ENCODE data around the gene PRKN.
"Not testable (repeated sequence)": the region's sequence is repeated elsewhere in the genome, so short reads cannot be mapped to it uniquely, and the experiment has no call there.

PRKN gene

GRCh38 chr6:162403031-162403430 lies 324.5 kb downstream of the PRKN start:
- Histone ChIP-seq H3K27me3 (ENCODE audit: control insufficient read depth, insufficient read depth, low read length) (no peaks in the 10 kb centered on the region), H3K4me3 (ENCODE audit: low read length) (no peak overlapping the region), H3K36me3 (ENCODE audit: control insufficient read depth, insufficient read depth, low read length) (no peaks in the 10 kb centered on the region), H3K9ac (ENCODE audit: low read length) (no peak overlapping the region), H3K4me1 (ENCODE audit: control insufficient read depth, insufficient read depth, low read length) (no peaks in the 10 kb centered on the region), H3K27ac (ENCODE audit: low read depth, low read length) (no peak overlapping the region)

- no peaks in the 10 kb centered on the region for H3K27me3 ChIP-seq (ENCODE audit: control insufficient read depth, insufficient read depth, low read length)
- no peak overlapping the region for H3K27ac ChIP-seq (ENCODE audit: low read depth, low read length)
- H3K4me3 ChIP-seq (ENCODE audit: low read length), result no peak overlapping the region
- no peaks in the 10 kb centered on the region for H3K36me3 ChIP-seq (ENCODE audit: control insufficient read depth, insufficient read depth, low read length)
- no peak overlapping the region for H3K9ac ChIP-seq (ENCODE audit: low read length)
- H3K4me1 ChIP-seq (ENCODE audit: control insufficient read depth, insufficient read depth, low read length), result no peaks in the 10 kb centered on the region
Observed at GRCh38 chr6:162395181-162395580, 332.4 kb downstream of the PRKN start.

DNA sequence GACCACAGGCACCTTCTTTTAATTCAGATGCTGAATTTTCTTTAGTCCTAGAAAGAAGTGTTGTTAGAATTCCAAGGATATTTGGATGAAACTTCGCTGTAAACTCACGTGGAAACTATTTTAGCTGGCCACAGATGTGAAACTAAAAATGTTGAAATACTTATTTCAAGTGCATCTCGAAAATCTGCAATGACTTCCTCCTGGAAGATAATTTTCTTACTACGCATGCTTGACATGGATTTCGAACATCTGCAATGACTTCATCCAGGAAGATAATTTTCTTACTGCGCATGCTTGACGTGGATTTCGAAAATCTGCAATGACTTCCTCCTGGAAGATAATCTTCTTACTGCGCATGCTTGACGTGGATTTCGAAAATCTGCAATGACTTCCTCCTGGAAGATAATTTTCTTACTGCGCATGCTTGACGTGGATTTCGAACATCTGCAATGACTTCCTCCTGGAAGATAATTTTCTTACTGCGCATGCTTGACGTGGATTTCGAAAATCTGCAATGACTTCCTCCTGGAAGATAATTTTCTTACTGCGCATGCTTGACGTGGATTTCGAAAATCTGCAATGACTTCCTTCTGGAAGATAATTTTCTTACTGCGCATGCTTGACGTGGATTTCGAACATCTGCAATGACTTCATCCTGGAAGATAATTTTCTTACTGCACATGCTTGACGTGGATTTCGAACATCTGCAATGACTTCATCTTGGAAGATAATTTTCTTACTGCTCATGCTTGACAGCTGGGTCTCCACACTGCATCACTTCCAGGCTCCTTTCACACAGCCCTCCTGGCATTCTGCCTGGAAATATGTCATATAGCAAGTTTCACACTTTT lies 336.4 kb downstream of the PRKN start:
- not testable (repeated sequence) for H3K4me1 ChIP-seq (ENCODE audit: control insufficient read depth, insufficient read depth, low read length); H3K9ac ChIP-seq (ENCODE audit: low read length); H3K27me3 ChIP-seq (ENCODE audit: control insufficient read depth, insufficient read depth, low read length); H3K4me3 ChIP-seq (ENCODE audit: low read length); H3K36me3 ChIP-seq (ENCODE audit: control insufficient read depth, insufficient read depth, low read length)
- peak overlapping the region; percentile 14 for H3K27ac ChIP-seq (ENCODE audit: low read depth, low read length)

DNA sequence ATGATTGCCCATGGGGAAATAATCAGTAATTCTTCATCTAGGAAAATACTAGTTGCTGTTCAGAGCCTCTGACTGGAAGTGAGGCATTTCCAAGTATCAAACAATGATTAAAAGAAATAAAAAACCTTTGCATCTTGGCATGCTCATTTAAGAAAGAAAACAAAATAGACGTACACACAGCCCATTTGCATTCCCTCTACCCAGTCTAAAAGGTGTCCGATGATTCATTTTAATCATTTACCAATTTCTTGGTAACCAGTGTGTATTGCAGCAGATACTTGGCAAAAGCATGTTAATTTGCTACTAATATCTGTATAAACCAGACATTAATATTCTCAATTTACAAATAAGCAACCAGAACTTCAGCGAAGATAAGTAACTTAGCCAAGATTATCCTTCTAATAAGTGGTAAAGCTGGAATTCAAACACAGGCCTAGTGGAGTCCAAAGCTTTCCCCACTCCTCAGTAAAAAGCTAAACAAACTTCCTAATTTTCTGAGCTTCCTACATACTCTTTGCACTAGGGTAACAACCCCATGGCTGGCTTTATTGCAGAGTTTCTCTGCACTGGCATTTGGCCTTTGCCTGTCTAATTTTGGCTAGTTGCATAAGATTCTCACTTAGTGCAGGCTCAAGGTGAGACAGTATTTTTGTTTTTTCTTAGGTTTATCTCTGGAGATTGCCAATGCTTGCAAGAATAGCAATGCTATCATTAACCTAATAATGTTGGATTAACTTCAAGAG lies 338.1 kb downstream of the PRKN start:
- H3K4me1 ChIP-seq (ENCODE audit: control insufficient read depth, insufficient read depth, low read length), result no peaks in the 10 kb centered on the region
- no peak overlapping the region for H3K27ac ChIP-seq (ENCODE audit: low read depth, low read length)
- H3K36me3 ChIP-seq (ENCODE audit: control insufficient read depth, insufficient read depth, low read length), result no peaks in the 10 kb centered on the region
- H3K9ac ChIP-seq (ENCODE audit: low read length), result no peak overlapping the region
- H3K4me3 ChIP-seq (ENCODE audit: low read length), result no peak overlapping the region
- H3K27me3 ChIP-seq (ENCODE audit: control insufficient read depth, insufficient read depth, low read length), result no peaks in the 10 kb centered on the region

DNA sequence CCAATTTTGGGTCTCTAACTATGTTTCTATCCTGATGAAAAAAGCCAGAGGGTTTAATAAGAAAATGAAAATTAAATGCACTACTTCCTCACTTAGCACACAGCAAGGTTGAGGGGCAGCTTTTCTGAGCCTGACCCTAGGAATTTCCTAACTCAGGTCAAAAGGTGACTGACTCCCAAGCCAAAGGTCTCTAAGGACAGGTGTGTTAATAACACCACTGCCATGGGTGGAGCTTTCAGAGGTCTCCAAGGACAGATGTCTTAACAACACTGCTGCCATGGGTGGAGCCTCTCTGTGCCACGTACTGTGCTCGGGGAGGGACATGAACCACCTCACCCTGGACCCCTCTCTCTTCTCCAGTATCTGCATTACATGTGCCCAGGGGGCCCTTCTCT lies 339.2 kb downstream of the PRKN start:
- Histone ChIP-seq H3K36me3 (ENCODE audit: control insufficient read depth, insufficient read depth, low read length) (no peaks in the 10 kb centered on the region), H3K27me3 (ENCODE audit: control insufficient read depth, insufficient read depth, low read length) (no peaks in the 10 kb centered on the region), H3K4me1 (ENCODE audit: control insufficient read depth, insufficient read depth, low read length) (no peaks in the 10 kb centered on the region), H3K27ac (ENCODE audit: low read depth, low read length) (no peak overlapping the region), H3K4me3 (ENCODE audit: low read length) (no peak overlapping the region), H3K9ac (ENCODE audit: low read length) (no peak overlapping the region)

- Histone ChIP-seq H3K9ac (ENCODE audit: low read length) (no peak overlapping the region), H3K27me3 (ENCODE audit: control insufficient read depth, insufficient read depth, low read length) (no peaks in the 10 kb centered on the region), H3K27ac (ENCODE audit: low read depth, low read length) (no peak overlapping the region), H3K4me3 (ENCODE audit: low read length) (no peak overlapping the region), H3K36me3 (ENCODE audit: control insufficient read depth, insufficient read depth, low read length) (no peaks in the 10 kb centered on the region), H3K4me1 (ENCODE audit: control insufficient read depth, insufficient read depth, low read length) (no peaks in the 10 kb centered on the region)
Observed at GRCh38 chr6:162387718-162388382, 339.7 kb downstream of the PRKN start.

DNA sequence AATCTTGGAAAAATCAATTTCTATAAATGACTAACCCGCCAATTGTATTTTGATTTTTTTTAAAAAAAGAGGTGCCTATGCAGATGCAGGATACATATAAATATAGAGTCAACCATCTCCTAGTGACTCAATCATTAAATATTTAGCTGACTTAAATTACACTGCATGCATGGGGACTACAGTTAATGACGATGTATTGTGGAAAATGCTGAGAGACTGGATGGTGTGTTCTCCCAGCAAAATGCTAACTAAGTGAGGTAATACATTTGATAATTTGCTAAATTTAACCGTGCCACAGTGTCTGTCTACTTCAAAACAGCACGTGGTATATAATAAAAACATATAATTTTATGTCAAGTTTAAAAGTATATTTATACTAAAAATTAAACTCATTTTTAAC lies 341.6 kb downstream of the PRKN start:
- H3K4me1 ChIP-seq (ENCODE audit: control insufficient read depth, insufficient read depth, low read length), result no peaks in the 10 kb centered on the region
- no peaks in the 10 kb centered on the region for H3K27me3 ChIP-seq (ENCODE audit: control insufficient read depth, insufficient read depth, low read length)
- no peak overlapping the region for H3K27ac ChIP-seq (ENCODE audit: low read depth, low read length)
- no peak overlapping the region for H3K4me3 ChIP-seq (ENCODE audit: low read length)
- no peaks in the 10 kb centered on the region for H3K36me3 ChIP-seq (ENCODE audit: control insufficient read depth, insufficient read depth, low read length)
- no peak overlapping the region for H3K9ac ChIP-seq (ENCODE audit: low read length)

DNA sequence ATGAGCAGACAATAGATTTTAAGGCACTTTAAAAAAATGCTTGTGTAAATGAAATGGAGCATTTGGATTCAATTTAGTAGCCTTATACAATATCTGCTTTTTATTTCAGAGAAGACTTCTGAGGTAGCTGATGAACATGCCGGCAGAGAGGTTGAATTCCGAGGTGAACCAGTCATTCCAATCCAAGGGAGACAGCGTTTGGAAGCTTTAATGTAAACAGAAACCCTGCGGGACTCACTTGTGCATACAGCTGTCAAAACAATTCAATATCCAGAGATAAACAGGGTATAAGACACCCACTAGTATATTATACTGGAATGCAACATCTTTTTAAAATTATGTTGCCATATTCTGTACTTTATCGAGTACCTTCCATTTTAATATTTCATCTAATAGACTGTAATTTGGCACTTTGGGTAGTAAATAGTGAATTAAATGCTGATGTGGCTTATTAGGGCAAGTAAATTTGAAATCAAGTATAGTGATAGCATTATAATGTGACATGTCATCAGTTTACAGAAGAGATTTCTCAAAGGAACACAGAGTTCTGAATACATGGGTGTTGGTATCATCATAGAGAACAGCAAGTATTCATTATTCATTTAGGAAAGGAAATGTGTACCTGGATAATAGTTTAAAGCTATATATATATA lies 347.7 kb downstream of the PRKN start:
- Histone ChIP-seq H3K9ac (ENCODE audit: low read length) (no peak overlapping the region), H3K4me3 (ENCODE audit: low read length) (no peak overlapping the region), H3K36me3 (ENCODE audit: control insufficient read depth, insufficient read depth, low read length) (no peaks in the 10 kb centered on the region), H3K27me3 (ENCODE audit: control insufficient read depth, insufficient read depth, low read length) (no peaks in the 10 kb centered on the region), H3K27ac (ENCODE audit: low read depth, low read length) (no peak overlapping the region), H3K4me1 (ENCODE audit: control insufficient read depth, insufficient read depth, low read length) (peaks cover 4% of the 10 kb centered on the region)

- Histone ChIP-seq H3K4me1 (ENCODE audit: control insufficient read depth, insufficient read depth, low read length) (peaks cover 4% of the 10 kb centered on the region), H3K4me3 (ENCODE audit: low read length) (no peak overlapping the region), H3K27ac (ENCODE audit: low read depth, low read length) (no peak overlapping the region), H3K9ac (ENCODE audit: low read length) (no peak overlapping the region), H3K36me3 (ENCODE audit: control insufficient read depth, insufficient read depth, low read length) (no peaks in the 10 kb centered on the region), H3K27me3 (ENCODE audit: control insufficient read depth, insufficient read depth, low read length) (no peaks in the 10 kb centered on the region)
Observed at GRCh38 chr6:162377735-162378134, 349.8 kb downstream of the PRKN start.

- no peak overlapping the region for H3K9ac ChIP-seq (ENCODE audit: low read length)
- H3K4me1 ChIP-seq (ENCODE audit: control insufficient read depth, insufficient read depth, low read length), result no peaks in the 10 kb centered on the region
- no peaks in the 10 kb centered on the region for H3K27me3 ChIP-seq (ENCODE audit: control insufficient read depth, insufficient read depth, low read length)
- H3K27ac ChIP-seq (ENCODE audit: low read depth, low read length), result no peak overlapping the region
- no peaks in the 10 kb centered on the region for H3K36me3 ChIP-seq (ENCODE audit: control insufficient read depth, insufficient read depth, low read length)
- no peak overlapping the region for H3K4me3 ChIP-seq (ENCODE audit: low read length)
Observed at GRCh38 chr6:162373868-162374267, 353.7 kb downstream of the PRKN start.

DNA sequence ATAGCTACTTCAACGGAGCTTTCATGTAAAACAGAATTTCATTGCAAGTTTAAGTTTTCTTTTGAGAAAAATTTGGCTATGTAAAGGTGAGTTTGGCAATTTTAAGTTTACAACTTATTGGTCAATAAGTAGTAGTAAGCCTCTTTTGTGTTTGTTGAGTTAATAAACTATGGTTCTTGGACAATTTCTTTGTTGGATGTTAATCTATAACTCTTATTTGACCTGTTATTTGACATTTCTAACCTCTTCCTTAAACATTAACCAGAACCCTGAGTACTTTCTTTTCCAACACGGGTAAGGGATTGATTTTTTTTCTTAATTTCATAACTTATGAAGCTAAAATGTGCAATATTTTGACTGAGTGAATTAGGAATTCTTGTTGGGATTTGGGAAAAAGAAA lies 354.4 kb downstream of the PRKN start:
- no peak overlapping the region for H3K9ac ChIP-seq (ENCODE audit: low read length)

GRCh38 chr6:162372106-162372505 lies 355.5 kb downstream of the PRKN start:
- H3K4me3 ChIP-seq (ENCODE audit: low read length), result no peak overlapping the region
- no peak overlapping the region for H3K27ac ChIP-seq (ENCODE audit: low read depth, low read length)
- no peaks in the 10 kb centered on the region for H3K4me1 ChIP-seq (ENCODE audit: control insufficient read depth, insufficient read depth, low read length)
- H3K36me3 ChIP-seq (ENCODE audit: control insufficient read depth, insufficient read depth, low read length), result no peaks in the 10 kb centered on the region
- no peak overlapping the region for H3K9ac ChIP-seq (ENCODE audit: low read length)
- no peaks in the 10 kb centered on the region for H3K27me3 ChIP-seq (ENCODE audit: control insufficient read depth, insufficient read depth, low read length)

More for the DNA sequence above, 354.4 kb downstream of the PRKN start:
- Histone ChIP-seq H3K36me3 (ENCODE audit: control insufficient read depth, insufficient read depth, low read length) (no peaks in the 10 kb centered on the region), H3K4me1 (ENCODE audit: control insufficient read depth, insufficient read depth, low read length) (no peaks in the 10 kb centered on the region), H3K27me3 (ENCODE audit: control insufficient read depth, insufficient read depth, low read length) (no peaks in the 10 kb centered on the region), H3K4me3 (ENCODE audit: low read length) (no peak overlapping the region), H3K27ac (ENCODE audit: low read depth, low read length) (no peak overlapping the region)
